H1 (cell line): ENCODE data around the gene FNDC5.
A peak's percentile ranks its signal among the peaks of the same experiment; 100 is the strongest.

ENCODE experiments used
- BCL11A ChIP-seq, 2 experiments: IDR thresholded peaks; one replicate each; pipeline ENCODE4 v1.6.1; 2011; ENCODE audit warnings: low read depth in 2 of 2, low read length in 2 of 2, mild to moderate bottlenecking in 2 of 2
- CREB1 ChIP-seq: IDR thresholded peaks from 2 replicates; pipeline ENCODE4 v1.6.1; 2012; ENCODE audit warnings: inconsistent platforms
- EP300 ChIP-seq, 2 experiments: IDR thresholded peaks; 1 replicate in 1 of 2; 2 replicates in 1 of 2; pipeline ENCODE4 v1.6.1; 2011 to 2012; ENCODE audit warnings: low read depth in 2 of 2, low read length in 2 of 2, mild to moderate bottlenecking in 2 of 2, borderline replicate concordance in 1 of 2, inconsistent platforms in 1 of 2, moderate library complexity in 1 of 2
- HDAC6 ChIP-seq: IDR thresholded peaks from one replicate; pipeline ENCODE4 v1.7.1; 2012; ENCODE audit warnings: low read depth, mild to moderate bottlenecking, inconsistent platforms, low read length, moderate library complexity
- MAFK ChIP-seq: IDR thresholded peaks from 2 replicates; pipeline ENCODE4 v1.6.1; 2012; ENCODE audit warnings: low read depth, mild to moderate bottlenecking, improper control_type of control experiment, low read length
- RAD21 ChIP-seq, 2 experiments: IDR thresholded peaks in 1 of 2; conservative IDR thresholded peaks in 1 of 2; 2 replicates each; pipeline ENCODE4 v1.6.1; 2011; ENCODE audit warnings: low read depth in 2 of 2, low read length in 2 of 2, improper control_type of control experiment in 1 of 2, inconsistent platforms in 1 of 2, mild to moderate bottlenecking in 1 of 2, moderate library complexity in 1 of 2
- SUZ12 ChIP-seq: fragments of 200-600 bp; sonication (generic); IDR thresholded peaks from 2 replicates; pipeline ENCODE4 v1.6.1; 2012; ENCODE audit warnings: mild to moderate bottlenecking, inconsistent platforms, low read length, moderate library complexity, mixed read lengths
- TBP ChIP-seq: IDR thresholded peaks from 2 replicates; pipeline ENCODE4 v1.6.1; 2011; ENCODE audit warnings: low read depth, low read length, improper control_type of control experiment
- TCF12 ChIP-seq: IDR thresholded peaks from 2 replicates; pipeline ENCODE4 v1.6.1; 2011; ENCODE audit warnings: low read depth, mild to moderate bottlenecking, low read length
- TF ChIP-seq, protein P1 (sequence below), 3 experiments: IDR thresholded peaks; 1 replicate in 2 of 3; 2 replicates in 1 of 3; pipeline versions ENCODE4 v1.5.1 to v1.6.1; 2011; ENCODE audit warnings: low read length in 3 of 3, mild to moderate bottlenecking in 3 of 3, inconsistent platforms in 2 of 3, low read depth in 1 of 3, moderate library complexity in 1 of 3; ENCODE audit not compliant: insufficient read depth in 1 of 3; ENCODE audit errors: control extremely low read depth in 1 of 3

DNA sequence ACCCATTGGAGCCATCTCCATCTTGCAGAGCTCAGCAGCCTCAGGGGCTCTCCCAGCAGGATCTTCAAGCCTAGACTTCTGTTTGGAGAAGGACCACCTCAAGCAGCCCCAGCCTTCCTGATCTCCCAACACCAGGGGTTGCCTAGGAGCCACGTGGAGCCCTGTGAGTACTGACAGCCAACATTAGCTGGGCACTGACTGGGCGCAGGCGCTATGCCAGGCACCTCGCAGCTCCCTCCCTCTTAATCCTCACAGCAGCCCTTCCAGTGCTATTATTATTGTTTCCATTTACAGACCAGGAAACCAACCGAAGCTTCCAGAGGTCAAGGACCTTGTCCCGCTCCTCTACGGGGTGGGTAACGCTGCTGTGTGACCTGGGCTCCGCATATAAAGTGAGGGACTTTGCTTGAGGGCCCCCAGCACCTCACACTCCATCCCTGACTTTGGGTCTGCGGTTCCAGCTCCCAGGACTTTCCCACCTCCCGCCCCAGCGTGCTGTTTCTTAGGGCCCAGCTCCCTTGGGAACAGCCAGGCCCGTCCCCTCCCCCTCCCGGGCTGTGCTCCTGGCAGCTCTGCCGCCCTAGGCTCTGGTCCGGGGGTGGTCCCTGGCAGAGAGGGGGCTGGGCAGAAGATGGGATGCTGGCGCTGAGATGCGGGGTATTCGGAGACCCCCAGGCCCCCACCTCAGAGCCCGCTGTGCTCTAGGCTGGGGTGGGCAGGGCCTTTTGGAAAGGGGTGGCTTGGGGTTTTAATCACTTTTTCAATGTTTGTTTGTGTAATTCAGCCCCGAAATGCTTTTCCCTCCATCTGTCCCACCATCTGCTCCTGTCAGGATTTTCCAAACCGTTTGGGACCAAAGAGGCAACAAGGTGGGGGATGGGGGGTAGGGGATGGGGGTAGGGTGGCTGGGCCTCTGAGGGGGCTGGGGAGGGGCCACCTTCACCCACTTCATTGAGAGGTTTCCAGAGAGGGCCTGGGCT is 11.4 kb upstream of the FNDC5 start:
- TF ChIP-seq TCF12 (no peak), RAD21 (IDR thresholded peaks at IDR 0.05 in 1 of 2, conservative IDR thresholded peaks at IDR 0.05 in 1 of 2; ENCODE audit: low read depth in 2 of 2, low read length in 2 of 2) (no peak), CREB1 (no peak), MAFK (no peak), HDAC6 (no peak), EP300 (IDR thresholded peaks at IDR 0.05; ENCODE audit: borderline replicate concordance in 1 of 2, low read depth in 2 of 2, low read length in 2 of 2) (peak in 1 of 2 experiments; percentile 80; a peak in 1 of 3 replicates), SUZ12 (no peak), TBP (no peak), BCL11A (IDR thresholded peaks at IDR 0.05; ENCODE audit: low read depth in 2 of 2, low read length in 2 of 2) (no peak)
- TF ChIP-seq, protein P1, sequence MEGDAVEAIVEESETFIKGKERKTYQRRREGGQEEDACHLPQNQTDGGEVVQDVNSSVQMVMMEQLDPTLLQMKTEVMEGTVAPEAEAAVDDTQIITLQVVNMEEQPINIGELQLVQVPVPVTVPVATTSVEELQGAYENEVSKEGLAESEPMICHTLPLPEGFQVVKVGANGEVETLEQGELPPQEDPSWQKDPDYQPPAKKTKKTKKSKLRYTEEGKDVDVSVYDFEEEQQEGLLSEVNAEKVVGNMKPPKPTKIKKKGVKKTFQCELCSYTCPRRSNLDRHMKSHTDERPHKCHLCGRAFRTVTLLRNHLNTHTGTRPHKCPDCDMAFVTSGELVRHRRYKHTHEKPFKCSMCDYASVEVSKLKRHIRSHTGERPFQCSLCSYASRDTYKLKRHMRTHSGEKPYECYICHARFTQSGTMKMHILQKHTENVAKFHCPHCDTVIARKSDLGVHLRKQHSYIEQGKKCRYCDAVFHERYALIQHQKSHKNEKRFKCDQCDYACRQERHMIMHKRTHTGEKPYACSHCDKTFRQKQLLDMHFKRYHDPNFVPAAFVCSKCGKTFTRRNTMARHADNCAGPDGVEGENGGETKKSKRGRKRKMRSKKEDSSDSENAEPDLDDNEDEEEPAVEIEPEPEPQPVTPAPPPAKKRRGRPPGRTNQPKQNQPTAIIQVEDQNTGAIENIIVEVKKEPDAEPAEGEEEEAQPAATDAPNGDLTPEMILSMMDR (IDR thresholded peaks at IDR 0.05; ENCODE audit: control extremely low read depth in 1 of 3, insufficient read depth in 1 of 3, low read depth in 1 of 3, low read length in 3 of 3) = no peak
